Brain microvascular endothelial cell (primary cell): Measurements from ENCODE around the gene PTPRN.

Source experiments
- DNase-seq: peaks from one replicate; pipeline ENCODE4 v3.0.0-alpha.2; 2020
- H3K27ac ChIP-seq: fragments of 250-450 bp; sonication (Bioruptor Pico); 2 replicates; pipeline ENCODE4 v1.5.1; 2020; ENCODE audit warnings: mild to moderate bottlenecking, moderate library complexity
- H3K27me3 ChIP-seq: fragments of 250-450 bp; sonication (Bioruptor Pico); replicated peaks from 2 replicates; pipeline ENCODE4 v1.5.1; 2020; ENCODE audit warnings: mild to moderate bottlenecking
- H3K36me3 ChIP-seq: fragments of 250-450 bp; sonication (Bioruptor Pico); replicated peaks from 2 replicates; pipeline ENCODE4 v1.5.1; 2020; ENCODE audit warnings: mild to moderate bottlenecking
- H3K4me3 ChIP-seq: 2 replicates; pipeline ENCODE4 v1.5.1; 2011; ENCODE audit warnings: low read depth, mild to moderate bottlenecking, control low read depth, low read length, moderate library complexity
- CTCF ChIP-seq: IDR thresholded peaks from 2 replicates; pipeline ENCODE4 v1.5.1; 2011; ENCODE audit warnings: low read depth, mild to moderate bottlenecking, moderate library complexity, low read length, control low read depth, inconsistent platforms; ENCODE audit errors: missing control alignments
- in situ Hi-C: cut with HindIII; loops from 2 replicates; pipeline ENCODE4 v1.10.0; 2017; ENCODE audit warnings: low sequenced_read_pairs, low pct_ligation_motif_present

Gene PTPRN

GRCh38 chr2:219286436-219287115 lies 22.6 kb downstream of the PTPRN start:
- Histone ChIP-seq H3K27ac (no peak overlapping the region), H3K4me3 (no peak overlapping the region), H3K36me3 (peaks cover 6% of the 10 kb centered on the region), H3K27me3 (no peaks in the 10 kb centered on the region)
- in situ Hi-C loops = no loop called here
- TF ChIP-seq CTCF = no peak
- DNase-seq = no peak

GRCh38 chr2:219285894-219286425 lies 23.2 kb downstream of the PTPRN start:
- peaks cover 6% of the 10 kb centered on the region for H3K36me3 ChIP-seq
- in situ Hi-C loops = no loop called here
- H3K27me3 ChIP-seq = no peaks in the 10 kb centered on the region
- DNase-seq = peak; percentile 28
- H3K27ac ChIP-seq = no peak overlapping the region
- TF ChIP-seq CTCF = no peak
- H3K4me3 ChIP-seq = no peak overlapping the region

DNA sequence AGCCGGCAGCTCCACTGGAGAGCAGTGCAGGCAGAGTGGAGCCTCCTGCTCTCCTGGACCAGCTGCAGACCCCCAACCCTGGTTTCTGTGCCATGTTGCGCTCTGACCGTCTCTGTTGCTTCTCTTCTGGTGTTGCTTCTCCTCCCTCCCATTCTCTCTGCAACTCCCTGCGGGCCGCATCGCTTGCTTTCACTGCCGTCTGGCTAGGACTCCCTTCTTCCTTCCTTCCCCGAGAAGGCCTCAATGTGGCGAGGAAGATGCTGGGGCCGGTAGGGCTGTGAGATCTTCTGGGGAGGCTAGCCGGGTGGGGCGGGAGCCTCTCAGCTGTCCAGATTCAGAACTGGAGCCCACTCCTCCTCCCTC lies 23.8 kb downstream of the PTPRN start:
- H3K27me3 ChIP-seq = no peaks in the 10 kb centered on the region
- peaks cover 6% of the 10 kb centered on the region for H3K36me3 ChIP-seq
- DNase-seq = no peak
- TF ChIP-seq CTCF = no peak
- no peak overlapping the region for H3K27ac ChIP-seq
- H3K4me3 ChIP-seq = no peak overlapping the region
- in situ Hi-C loops = no loop called here

DNA sequence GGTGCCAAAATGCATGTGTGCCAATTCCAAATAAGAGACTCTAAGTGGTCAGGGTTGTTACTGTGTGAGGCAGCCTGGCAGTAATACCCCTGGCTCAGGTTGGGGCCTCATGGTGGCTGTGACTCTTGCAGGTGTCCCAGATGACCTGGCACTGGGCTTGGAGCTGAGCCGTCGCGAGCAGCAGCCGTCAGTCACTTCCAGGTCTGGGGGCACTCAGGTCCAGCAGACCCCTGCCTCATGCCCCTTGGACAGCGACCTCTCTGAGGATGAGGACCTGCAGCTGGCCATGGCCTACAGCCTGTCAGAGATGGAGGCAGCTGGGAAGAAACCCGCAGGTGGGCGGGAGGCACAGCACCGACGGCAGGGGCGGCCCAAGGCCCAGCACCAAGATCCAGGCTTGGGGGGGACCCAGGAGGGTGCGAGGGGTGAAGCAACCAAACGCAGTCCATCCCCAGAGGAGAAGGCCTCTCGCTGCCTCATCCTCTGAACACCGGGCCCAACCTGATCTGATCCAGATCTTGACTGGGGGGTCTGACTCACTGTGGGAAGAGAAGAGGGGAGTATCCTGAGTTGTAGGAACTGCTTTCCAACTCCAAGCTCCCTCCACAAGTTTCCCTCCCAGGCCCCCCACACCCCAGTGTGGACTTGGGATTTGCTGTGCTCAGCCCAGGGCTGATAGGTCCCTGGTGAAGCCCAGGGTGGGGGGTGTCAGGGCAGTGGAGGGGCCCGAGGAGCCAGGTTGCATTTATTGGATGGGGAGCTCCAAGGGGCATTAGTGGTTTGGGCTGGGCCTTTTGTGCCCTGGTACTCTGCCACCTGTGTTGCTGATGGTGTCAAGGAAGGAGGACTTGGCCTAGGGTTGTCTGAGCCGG lies 24.5 kb downstream of the PTPRN start:
- no peak overlapping the region for H3K27ac ChIP-seq
- H3K4me3 ChIP-seq = no peak overlapping the region
- no peak for DNase-seq
- no peak for TF ChIP-seq CTCF
- H3K27me3 ChIP-seq = no peaks in the 10 kb centered on the region
- in situ Hi-C loops = no loop called here
- peaks cover 6% of the 10 kb centered on the region for H3K36me3 ChIP-seq

DNA sequence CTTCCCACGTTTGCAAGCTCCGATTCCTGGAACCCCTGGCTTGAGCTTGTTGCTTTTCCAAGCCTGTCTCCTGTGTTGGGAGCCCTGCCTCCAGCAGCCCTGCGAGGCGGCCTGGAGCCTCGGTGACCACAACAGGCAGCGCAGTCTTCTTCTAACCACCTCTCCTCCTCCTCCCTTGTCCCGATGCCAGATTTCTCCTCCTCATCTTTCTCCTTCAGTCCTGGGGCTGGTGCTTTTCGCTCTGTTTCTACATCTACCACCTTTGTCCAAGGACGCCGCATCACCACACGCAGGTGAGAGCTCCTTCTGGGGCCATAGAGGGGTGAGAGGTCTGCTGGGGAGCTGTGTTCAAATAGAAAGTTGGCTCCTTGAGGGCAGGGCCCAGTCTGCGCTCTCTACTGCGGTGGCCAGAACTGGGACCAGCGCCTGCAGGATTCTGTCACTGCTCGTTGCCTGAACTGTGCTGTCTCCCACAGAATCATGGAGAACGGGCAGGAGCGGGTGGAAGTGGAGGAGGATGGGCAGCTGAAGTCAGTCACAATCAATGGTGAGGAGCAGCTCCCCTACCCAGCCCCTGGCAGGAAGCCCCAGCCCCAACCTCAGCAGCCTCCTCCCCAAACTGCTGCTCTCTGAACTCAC lies 26.1 kb downstream of the PTPRN start:
- Histone ChIP-seq H3K4me3 (no peak overlapping the region), H3K27ac (no peak overlapping the region), H3K27me3 (no peaks in the 10 kb centered on the region), H3K36me3 (peaks cover 6% of the 10 kb centered on the region)
- TF ChIP-seq CTCF = no peak
- in situ Hi-C loops = no loop called here
- DNase-seq = no peak
